H1 (cell line): ENCODE results near the gene HADHB. TPM values are rescaled to one million over a fixed set of nuclear protein-coding genes. Genes with fewer than 3 reads are reported as not detected.

Experiments used
- MAX ChIP-seq: IDR thresholded peaks from 2 replicates; pipeline ENCODE4 v1.6.1; 2012; ENCODE audit warnings: inconsistent platforms
- POU5F1 ChIP-seq: IDR thresholded peaks from 2 replicates; pipeline ENCODE4 v1.6.1; 2011; ENCODE audit warnings: low read depth, mild to moderate bottlenecking, low read length, moderate library complexity
- RAD21 ChIP-seq, 2 experiments: IDR thresholded peaks in 1 of 2; conservative IDR thresholded peaks in 1 of 2; 2 replicates each; pipeline ENCODE4 v1.6.1; 2011; ENCODE audit warnings: low read depth in 2 of 2, low read length in 2 of 2, improper control_type of control experiment in 1 of 2, inconsistent platforms in 1 of 2, mild to moderate bottlenecking in 1 of 2, moderate library complexity in 1 of 2
- SIRT6 ChIP-seq: IDR thresholded peaks from one replicate; pipeline ENCODE4 v1.7.1; 2012; ENCODE audit warnings: low read length, inconsistent platforms
- TEAD4 ChIP-seq: IDR thresholded peaks from 2 replicates; pipeline ENCODE4 v1.6.1; 2012; ENCODE audit warnings: low read depth, low read length, inconsistent platforms, mixed read lengths
- polyA plus RNA-seq, 7 experiments: library from polyadenylated mRNA; depleted of rRNA in 3 of 7; stranded (reverse) in 5 of 7; unstranded in 2 of 7; fragments of >200 nt in 5 of 7; fragments of 200-250 nt in 2 of 7; gene quantifications; 1 replicate in 5 of 7; 2 replicates in 1 of 7; 4 replicates in 1 of 7; pipeline versions ENCODE4 v1.2.1 to v1.2.3, GENCODE V29; 2011 to 2013; ENCODE audit warnings: missing spikeins in 2 of 7, mixed read lengths in 2 of 7
- total RNA-seq: library from RNA; stranded (reverse); fragmentation: NEBNext Ultra II Directional; extraction: Animal tissue kit (Norgen Biotek cat#: 25700); gene quantifications from 2 replicates; pipeline ENCODE4 v1.2.1, GENCODE V29; 2021

Gene HADHB
- total and polyA plus RNA-seq, 2 of the 8 experiments (the other 6 are each of a cell fraction or from before 2014, with no cell fraction given) = 47.7 to 52.3 TPM

- TF ChIP-seq RAD21 (IDR thresholded peaks at IDR 0.05 in 1 of 2, conservative IDR thresholded peaks at IDR 0.05 in 1 of 2; ENCODE audit: low read depth in 2 of 2, low read length in 2 of 2) (peak; percentile 49 to 51), SIRT6 (no peak), MAX (no peak), POU5F1 (no peak), TEAD4 (no peak)
These were observed 9.7 kb upstream of the HADHB start (continued) for GRCh38 chr2:26235089-26235488.
